Breast epithelium (tissue), 3 donors: Measurements from ENCODE around the gene CDH6.

ENCODE experiments used
- CTCF ChIP-seq, 3 donors: fragments of 450-650 bp; IDR thresholded peaks; one replicate each; pipeline ENCODE4 v1.5.1; 2016 to 2017; ENCODE audit warnings: antibody characterized with exemption in 3 of 3, mild to moderate bottlenecking in 3 of 3, moderate library complexity in 3 of 3
- POLR2A ChIP-seq: fragments of 450-650 bp; IDR thresholded peaks from one replicate; pipeline ENCODE4 v1.6.1; 2016; ENCODE audit warnings: antibody characterized with exemption, mild to moderate bottlenecking, moderate library complexity

GRCh38 chr5:31287985-31288384 lies 94.5 kb downstream of the CDH6 start:
- no peak for TF ChIP-seq CTCF (IDR thresholded peaks at IDR 0.05)
- no peak for TF ChIP-seq POLR2A
